ENCODE measurements around the gene KLHL40.

KLHL40 gene

GRCh38 chr3:42685363-42685881, at the start of gene KLHL40:
TSS of gene KLHL40 (plus strand) at chr3:42685537. CDS start at chr3:42685619, 82 bp downstream.
- no peak for DNase-seq

- no peak for DNase-seq
These were observed 48.3 kb upstream of the KLHL40 start for GRCh38 chr3:42637001-42637400.

- DNase-seq = no peak
These were observed 46.9 kb upstream of the KLHL40 start for GRCh38 chr3:42638339-42638842.

GRCh38 chr3:42639192-42639591, 46.1 kb upstream of the KLHL40 start:
- no peak for DNase-seq

GRCh38 chr3:42640129-42640528, 45.2 kb upstream of the KLHL40 start:
- no peak for DNase-seq

GRCh38 chr3:42640771-42641370, 44.5 kb upstream of the KLHL40 start:
- no peak for DNase-seq

GRCh38 chr3:42647821-42648459, 37.4 kb upstream of the KLHL40 start:
- DNase-seq = no peak

- no peak for DNase-seq
These were observed 36.3 kb upstream of the KLHL40 start for GRCh38 chr3:42649006-42649405.

GRCh38 chr3:42649783-42650182, 35.6 kb upstream of the KLHL40 start:
- no peak for DNase-seq

GRCh38 chr3:42651248-42652091, 33.9 kb upstream of the KLHL40 start:
- no peak for DNase-seq

- no peak for DNase-seq
These were observed 33.1 kb upstream of the KLHL40 start for GRCh38 chr3:42652251-42652610.

GRCh38 chr3:42652611-42653302, 32.6 kb upstream of the KLHL40 start:
- peak; percentile 78 for DNase-seq

GRCh38 chr3:42653303-42653559, 32.1 kb upstream of the KLHL40 start:
- no peak for DNase-seq

- DNase-seq = peak; percentile 45
These were observed 31.6 kb upstream of the KLHL40 start, which contains the start of gene ZBTB47 for GRCh38 chr3:42653560-42654330. TSS of gene ZBTB47 (plus strand) at chr3:42653697. CDS start at chr3:42658356, 4,659 bp downstream.

GRCh38 chr3:42654331-42655201, 30.8 kb upstream of the KLHL40 start:
- no peak for DNase-seq

- DNase-seq = no peak
These were observed 29.9 kb upstream of the KLHL40 start for GRCh38 chr3:42655331-42655888.

GRCh38 chr3:42655980-42656679, 29.2 kb upstream of the KLHL40 start:
- DNase-seq = no peak

- DNase-seq = no peak
These were observed 28.4 kb upstream of the KLHL40 start for GRCh38 chr3:42656680-42657610.

- DNase-seq = no peak
These were observed 27.7 kb upstream of the KLHL40 start for GRCh38 chr3:42657675-42658074.

Data from GF-D8 (cell line).